K562 (cell line): ENCODE results near the gene FAM114A1. TPM values are rescaled to one million over a fixed set of nuclear protein-coding genes. Genes with fewer than 3 reads are reported as not detected.

Source experiments
- ATAC-seq: fragments of 200-7000 bp; cut with Tn5 transposase; 3 replicates; pipeline ENCODE4 v1.9.1; 2020; ENCODE audit warnings: moderate library complexity
- BruUV-seq: library from RNA; stranded (reverse); fragments of 400-500 nt; replicated peaks from 2 replicates; lab custom pipeline; 2021; lab: Mats Ljungman, UMichigan
- CTCF ChIA-PET: fragments of 300-600 bp; formaldehyde crosslinking; extraction: SDS; loops from one replicate; lab custom pipeline; 2021; ENCODE audit warnings: low intra/inter-chr PET ratio; lab: Yijun Ruan, JAX
- POLR2A ChIA-PET: fragments of 300-600, 350-650 bp; sonication (Branson Sonifier 250); formaldehyde crosslinking; extraction: SDS; loops from one replicate; lab custom pipeline; 2021; ENCODE audit warnings: antibody characterized with exemption, inconsistent platforms; lab: Yijun Ruan, JAX
- DNase-seq, 4 experiments: peaks; one replicate each; pipeline versions ENCODE4 v3.0.0 to v3.0.0-alpha.2; 2011 to 2018; ENCODE audit warnings: low spot score in 3 of 4, mixed read lengths in 3 of 4; ENCODE audit errors: extremely low read depth in 1 of 4
- FAIRE-seq: peaks from 2 replicates; lab custom pipeline; 2011; peaks lifted over from hg19 to GRCh38; lab: Jason Lieb, UNC
- H2AFZ ChIP-seq: 2 replicates; pipeline ENCODE4 v1.6.0; 2011; ENCODE audit warnings: low read depth, low read length, control low read depth, inconsistent platforms
- H3K27ac ChIP-seq: fragments of 200-600 bp; 3 replicates; pipeline ENCODE4 v1.8.0; 2011; ENCODE audit warnings: low read depth, mild to moderate bottlenecking, control low read depth, inconsistent platforms, low read length, moderate library complexity, mixed read lengths; ENCODE audit errors: extremely low read depth
- H3K27me3 ChIP-seq, 2 experiments: fragments of 300-600 bp in 1 of 2; 2 replicates in 1 of 2; 3 replicates in 1 of 2; pipeline versions ENCODE4 v1.6.0 to v1.8.0; 2011; ENCODE audit warnings: inconsistent platforms in 2 of 2, low read length in 2 of 2, mild to moderate bottlenecking in 1 of 2, mixed read lengths in 1 of 2, moderate library complexity in 1 of 2; ENCODE audit not compliant: control insufficient read depth in 2 of 2, insufficient read depth in 2 of 2
- H3K36me3 ChIP-seq: fragments of 300-600 bp; 3 replicates; pipeline ENCODE4 v1.8.0; 2011; ENCODE audit warnings: mild to moderate bottlenecking, low read length, inconsistent platforms; ENCODE audit not compliant: control insufficient read depth, insufficient read depth
- H3K4me1 ChIP-seq, 2 experiments: fragments of 200-600 bp in 1 of 2; replicated peaks in 1 of 2; 2 replicates in 1 of 2; 3 replicates in 1 of 2; pipeline versions ENCODE4 v1.5.1 to v1.8.0; 2011; ENCODE audit warnings: inconsistent platforms in 2 of 2, low read length in 2 of 2, mild to moderate bottlenecking in 1 of 2, mixed read lengths in 1 of 2, moderate library complexity in 1 of 2; ENCODE audit not compliant: control insufficient read depth in 2 of 2, insufficient read depth in 2 of 2
- H3K4me2 ChIP-seq: 2 replicates; pipeline ENCODE4 v1.6.1; 2011; ENCODE audit warnings: low read length, control low read depth, inconsistent platforms, mixed read lengths; ENCODE audit not compliant: insufficient read depth
- H3K4me3 ChIP-seq: fragments of 200-600 bp; sonication (generic), shearing (Covaris generic); 2 replicates; pipeline ENCODE4 v1.5.1; 2016; ENCODE audit warnings: control low read depth, inconsistent platforms
- H3K79me2 ChIP-seq: fragments of 200-600 bp; 3 replicates; pipeline ENCODE4 v1.8.0; 2011; ENCODE audit warnings: low read length, inconsistent platforms; ENCODE audit not compliant: control insufficient read depth, insufficient read depth
- H3K9ac ChIP-seq, 2 experiments: 2 replicates each; pipeline versions ENCODE4 v1.6.0 to v1.6.1; 2011; ENCODE audit warnings: low read depth in 2 of 2, low read length in 2 of 2, control low read depth in 1 of 2, inconsistent platforms in 1 of 2, mild to moderate bottlenecking in 1 of 2, mixed read lengths in 1 of 2; ENCODE audit not compliant: insufficient read depth in 1 of 2
- H3K9me1 ChIP-seq: one replicate; pipeline ENCODE4 v1.6.0; 2011; ENCODE audit warnings: inconsistent platforms, mild to moderate bottlenecking, low read length, moderate library complexity; ENCODE audit not compliant: control insufficient read depth, insufficient read depth
- H3K9me3 ChIP-seq: replicated peaks from 2 replicates; pipeline ENCODE4 v1.5.1; 2011; ENCODE audit warnings: low read depth, low read length, inconsistent platforms; ENCODE audit not compliant: control insufficient read depth, insufficient read depth
- H4K20me1 ChIP-seq: replicated peaks from 2 replicates; pipeline ENCODE4 v1.6.1; 2011; ENCODE audit warnings: low read length, inconsistent platforms, mixed read lengths; ENCODE audit not compliant: control insufficient read depth, insufficient read depth
- CEBPG ChIP-seq, 3 experiments: fragments of 200-800 bp in 1 of 3; sonication (Bioruptor generic) in 1 of 3; sonication (generic) in 1 of 3; formaldehyde crosslinking in 1 of 3; IDR thresholded peaks in 2 of 3; conservative IDR thresholded peaks in 1 of 3; 2 replicates each; pipeline versions ENCODE4 v1.6.1 to v1.8.0; 2016 to 2022; ENCODE audit warnings: missing compliant biosample characterization in 2 of 3, missing genetic modification characterization in 2 of 3, mild to moderate bottlenecking in 1 of 3, missing genetic modification reagents in 1 of 3
- HCFC1 ChIP-seq: IDR thresholded peaks from 2 replicates; pipeline ENCODE4 v1.6.1; 2012; ENCODE audit warnings: low read depth, low read length, improper control_type of control experiment
- HDAC1 ChIP-seq, 2 experiments: fragments of 450-650 bp; IDR thresholded peaks; 2 replicates each; pipeline ENCODE4 v1.6.1; 2016 to 2017; ENCODE audit warnings: inconsistent platforms in 1 of 2, mild to moderate bottlenecking in 1 of 2, moderate library complexity in 1 of 2
- HDAC6 ChIP-seq: IDR thresholded peaks from 2 replicates; pipeline ENCODE4 v1.6.1; 2012; ENCODE audit warnings: low read depth, mild to moderate bottlenecking, control low read depth, inconsistent platforms, low read length, moderate library complexity
- SMAD1 ChIP-seq: fragments of 150-350 bp; IDR thresholded peaks from 2 replicates; pipeline ENCODE4 v1.6.1; 2014; ENCODE audit warnings: low read length, low read depth; ENCODE audit not compliant: partially characterized antibody
- TBL1XR1 ChIP-seq, 2 experiments: IDR thresholded peaks; 2 replicates each; pipeline ENCODE4 v1.6.1; 2012; ENCODE audit warnings: improper control_type of control experiment in 2 of 2, low read length in 2 of 2, mild to moderate bottlenecking in 1 of 2
- TCF7 ChIP-seq: sonication (generic); IDR thresholded peaks from 2 replicates; pipeline ENCODE4 v1.6.1; 2016; ENCODE audit warnings: antibody characterized with exemption, borderline replicate concordance
- ZNF644 ChIP-seq: fragments of 200-800 bp; sonication (Bioruptor generic); IDR thresholded peaks from 2 replicates; pipeline ENCODE4 v1.6.1; 2016; ENCODE audit warnings: low read depth, missing genetic modification characterization, missing compliant biosample characterization
- WGBS: fragments of 100-300 bp; shearing (Covaris generic); methylation state at CpG from one replicate; pipeline ENCODE4 v1.1.6; 2016; ENCODE audit warnings: low coverage, mixed read lengths; ENCODE audit not compliant: insufficient coverage; ENCODE audit errors: missing lambda C conversion rate; 5-methylcytosine and 5-hydroxymethylcytosine counted together
- in situ Hi-C: fragments of 300-500 bp; cut with MboI; formaldehyde crosslinking; loops from 4 replicates; pipeline ENCODE4 v1.15.0; 2018; ENCODE audit warnings: inconsistent platforms, mixed read lengths
- intact Hi-C: fragments of 100-400 bp; cut with micrococcal nuclease; formaldehyde crosslinking; loops from 2 replicates; pipeline ENCODE4 v1.14.2; 2022
- polyA plus RNA-seq, 8 experiments: library from polyadenylated mRNA; depleted of rRNA in 4 of 8; stranded (reverse) in 5 of 8; unstranded in 3 of 8; fragments of >200 nt; fragmentation: Nextera tagmentation in 2 of 8; fragmentation: Illumina TruSeq in 1 of 8; extraction: Ambion mirVana in 2 of 8; extraction: Trizol in 1 of 8; gene quantifications; 2 replicates each; pipeline versions ENCODE4 v1.2.1 to v1.2.3, GENCODE V29; 2011 to 2014; ENCODE audit warnings: inconsistent platforms in 1 of 8, missing spikeins in 1 of 8
- total RNA-seq, 7 experiments: library from RNA; depleted of rRNA in 6 of 7; stranded (reverse); fragments of >200 nt in 6 of 7; fragmentation: Illumina TruSeq in 2 of 7; extraction: Trizol in 2 of 7; gene quantifications; 2 replicates each; pipeline versions ENCODE4 v1.2.1 to v1.2.3, GENCODE V29; 2011 to 2021; ENCODE audit warnings: low replicate concordance in 1 of 7
- TF ChIP-seq, protein P1 (sequence below): fragments of 450-650 bp; IDR thresholded peaks from 2 replicates; pipeline ENCODE4 v1.6.1; 2016; ENCODE audit warnings: mild to moderate bottlenecking, moderate library complexity

Gene FAM114A1
- total and polyA plus RNA-seq, 9 of the 15 experiments (the other 6 are each of a cell fraction or from before 2014, with no cell fraction given): 1.8 to 12.0 (median 4.3) TPM

DNA sequence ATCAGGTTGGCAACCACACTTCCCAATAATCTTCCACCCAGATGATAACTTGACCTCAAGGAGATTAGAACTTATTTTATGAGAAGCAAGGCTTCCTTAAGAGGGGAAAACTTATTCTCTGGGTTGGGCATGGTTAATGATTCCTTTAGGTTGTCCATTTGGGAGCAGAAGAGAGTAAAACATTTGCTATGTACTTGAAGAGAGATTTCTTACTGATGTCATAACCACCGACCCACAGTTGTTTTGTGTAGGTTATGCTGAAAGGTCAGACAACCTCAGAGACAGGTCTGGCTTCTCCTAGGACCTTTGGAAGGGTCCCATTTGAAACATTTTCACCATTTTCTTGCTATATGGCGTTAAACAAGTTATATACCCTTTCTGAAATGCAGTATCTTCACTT, 56.1 kb downstream of the FAM114A1 start:
- CTCF ChIA-PET: no interaction called here
- no peak for TF ChIP-seq TBL1XR1 (IDR thresholded peaks at IDR 0.05; ENCODE audit: low read length in 2 of 2)
- TF ChIP-seq ZNF644: no peak
- no peak for TF ChIP-seq HDAC1 (IDR thresholded peaks at IDR 0.05)
- TF ChIP-seq HCFC1: no peak
- TF ChIP-seq SMAD1: no peak
- no peak for TF ChIP-seq HDAC6
- TF ChIP-seq, protein P1, sequence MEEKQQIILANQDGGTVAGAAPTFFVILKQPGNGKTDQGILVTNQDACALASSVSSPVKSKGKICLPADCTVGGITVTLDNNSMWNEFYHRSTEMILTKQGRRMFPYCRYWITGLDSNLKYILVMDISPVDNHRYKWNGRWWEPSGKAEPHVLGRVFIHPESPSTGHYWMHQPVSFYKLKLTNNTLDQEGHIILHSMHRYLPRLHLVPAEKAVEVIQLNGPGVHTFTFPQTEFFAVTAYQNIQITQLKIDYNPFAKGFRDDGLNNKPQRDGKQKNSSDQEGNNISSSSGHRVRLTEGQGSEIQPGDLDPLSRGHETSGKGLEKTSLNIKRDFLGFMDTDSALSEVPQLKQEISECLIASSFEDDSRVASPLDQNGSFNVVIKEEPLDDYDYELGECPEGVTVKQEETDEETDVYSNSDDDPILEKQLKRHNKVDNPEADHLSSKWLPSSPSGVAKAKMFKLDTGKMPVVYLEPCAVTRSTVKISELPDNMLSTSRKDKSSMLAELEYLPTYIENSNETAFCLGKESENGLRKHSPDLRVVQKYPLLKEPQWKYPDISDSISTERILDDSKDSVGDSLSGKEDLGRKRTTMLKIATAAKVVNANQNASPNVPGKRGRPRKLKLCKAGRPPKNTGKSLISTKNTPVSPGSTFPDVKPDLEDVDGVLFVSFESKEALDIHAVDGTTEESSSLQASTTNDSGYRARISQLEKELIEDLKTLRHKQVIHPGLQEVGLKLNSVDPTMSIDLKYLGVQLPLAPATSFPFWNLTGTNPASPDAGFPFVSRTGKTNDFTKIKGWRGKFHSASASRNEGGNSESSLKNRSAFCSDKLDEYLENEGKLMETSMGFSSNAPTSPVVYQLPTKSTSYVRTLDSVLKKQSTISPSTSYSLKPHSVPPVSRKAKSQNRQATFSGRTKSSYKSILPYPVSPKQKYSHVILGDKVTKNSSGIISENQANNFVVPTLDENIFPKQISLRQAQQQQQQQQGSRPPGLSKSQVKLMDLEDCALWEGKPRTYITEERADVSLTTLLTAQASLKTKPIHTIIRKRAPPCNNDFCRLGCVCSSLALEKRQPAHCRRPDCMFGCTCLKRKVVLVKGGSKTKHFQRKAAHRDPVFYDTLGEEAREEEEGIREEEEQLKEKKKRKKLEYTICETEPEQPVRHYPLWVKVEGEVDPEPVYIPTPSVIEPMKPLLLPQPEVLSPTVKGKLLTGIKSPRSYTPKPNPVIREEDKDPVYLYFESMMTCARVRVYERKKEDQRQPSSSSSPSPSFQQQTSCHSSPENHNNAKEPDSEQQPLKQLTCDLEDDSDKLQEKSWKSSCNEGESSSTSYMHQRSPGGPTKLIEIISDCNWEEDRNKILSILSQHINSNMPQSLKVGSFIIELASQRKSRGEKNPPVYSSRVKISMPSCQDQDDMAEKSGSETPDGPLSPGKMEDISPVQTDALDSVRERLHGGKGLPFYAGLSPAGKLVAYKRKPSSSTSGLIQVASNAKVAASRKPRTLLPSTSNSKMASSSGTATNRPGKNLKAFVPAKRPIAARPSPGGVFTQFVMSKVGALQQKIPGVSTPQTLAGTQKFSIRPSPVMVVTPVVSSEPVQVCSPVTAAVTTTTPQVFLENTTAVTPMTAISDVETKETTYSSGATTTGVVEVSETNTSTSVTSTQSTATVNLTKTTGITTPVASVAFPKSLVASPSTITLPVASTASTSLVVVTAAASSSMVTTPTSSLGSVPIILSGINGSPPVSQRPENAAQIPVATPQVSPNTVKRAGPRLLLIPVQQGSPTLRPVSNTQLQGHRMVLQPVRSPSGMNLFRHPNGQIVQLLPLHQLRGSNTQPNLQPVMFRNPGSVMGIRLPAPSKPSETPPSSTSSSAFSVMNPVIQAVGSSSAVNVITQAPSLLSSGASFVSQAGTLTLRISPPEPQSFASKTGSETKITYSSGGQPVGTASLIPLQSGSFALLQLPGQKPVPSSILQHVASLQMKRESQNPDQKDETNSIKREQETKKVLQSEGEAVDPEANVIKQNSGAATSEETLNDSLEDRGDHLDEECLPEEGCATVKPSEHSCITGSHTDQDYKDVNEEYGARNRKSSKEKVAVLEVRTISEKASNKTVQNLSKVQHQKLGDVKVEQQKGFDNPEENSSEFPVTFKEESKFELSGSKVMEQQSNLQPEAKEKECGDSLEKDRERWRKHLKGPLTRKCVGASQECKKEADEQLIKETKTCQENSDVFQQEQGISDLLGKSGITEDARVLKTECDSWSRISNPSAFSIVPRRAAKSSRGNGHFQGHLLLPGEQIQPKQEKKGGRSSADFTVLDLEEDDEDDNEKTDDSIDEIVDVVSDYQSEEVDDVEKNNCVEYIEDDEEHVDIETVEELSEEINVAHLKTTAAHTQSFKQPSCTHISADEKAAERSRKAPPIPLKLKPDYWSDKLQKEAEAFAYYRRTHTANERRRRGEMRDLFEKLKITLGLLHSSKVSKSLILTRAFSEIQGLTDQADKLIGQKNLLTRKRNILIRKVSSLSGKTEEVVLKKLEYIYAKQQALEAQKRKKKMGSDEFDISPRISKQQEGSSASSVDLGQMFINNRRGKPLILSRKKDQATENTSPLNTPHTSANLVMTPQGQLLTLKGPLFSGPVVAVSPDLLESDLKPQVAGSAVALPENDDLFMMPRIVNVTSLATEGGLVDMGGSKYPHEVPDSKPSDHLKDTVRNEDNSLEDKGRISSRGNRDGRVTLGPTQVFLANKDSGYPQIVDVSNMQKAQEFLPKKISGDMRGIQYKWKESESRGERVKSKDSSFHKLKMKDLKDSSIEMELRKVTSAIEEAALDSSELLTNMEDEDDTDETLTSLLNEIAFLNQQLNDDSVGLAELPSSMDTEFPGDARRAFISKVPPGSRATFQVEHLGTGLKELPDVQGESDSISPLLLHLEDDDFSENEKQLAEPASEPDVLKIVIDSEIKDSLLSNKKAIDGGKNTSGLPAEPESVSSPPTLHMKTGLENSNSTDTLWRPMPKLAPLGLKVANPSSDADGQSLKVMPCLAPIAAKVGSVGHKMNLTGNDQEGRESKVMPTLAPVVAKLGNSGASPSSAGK: no peak
- TF ChIP-seq CEBPG (CRISPR knock-in tag; IDR thresholded peaks at IDR 0.05): no peak
- TF ChIP-seq CEBPG (tag; conservative IDR thresholded peaks at IDR 0.05 in 1 of 2, IDR thresholded peaks at IDR 0.05 in 1 of 2): no peak
- no peak for TF ChIP-seq TCF7
- no peaks in the 10 kb centered on the region for H3K4me1 ChIP-seq
- in situ Hi-C loops (no loop called here), intact Hi-C loops (no loop called here)
- no peaks in the 10 kb centered on the region for H3K9me1 ChIP-seq
- no peak overlapping the region for H2AFZ ChIP-seq
- POLR2A ChIA-PET: interaction anchor here (0.8 to 0.9 kb wide), 3 partner anchors 9 to 18 kb away, joined by 3 to 4 read pairs (median 3); no protein-coding TSS in a partner anchor
- no peak overlapping the region for H3K27ac ChIP-seq
- no peak for ATAC-seq
- FAIRE-seq: no peak
- peaks cover 4% of the 10 kb centered on the region; the same call in 1 of the 2 replicates for H4K20me1 ChIP-seq
- no peak overlapping the region for H3K4me3 ChIP-seq
- 5% methylated on average over 2 of the region's 2 CpGs for WGBS
- H3K36me3 ChIP-seq: no peaks in the 10 kb centered on the region
- BruUV-seq: no TSS peak
- no peak for DNase-seq
- H3K9me3 ChIP-seq: no peaks in the 10 kb centered on the region
- no peak overlapping the region for H3K9ac ChIP-seq
- no peaks in the 10 kb centered on the region for H3K79me2 ChIP-seq
- H3K4me2 ChIP-seq: no peak overlapping the region
- H3K27me3 ChIP-seq: no peaks in the 10 kb centered on the region
